OCI-LY1 (cell line): ENCODE measurements around the gene KXD1.

Experiments
- H2AFZ ChIP-seq: fragments of 200-600 bp; sonication (generic), shearing (Covaris generic); 2 replicates; pipeline ENCODE4 v1.6.0; 2014; ENCODE audit warnings: antibody characterized with exemption, mild to moderate bottlenecking, low read length
- H3F3A ChIP-seq: fragments of 200-600 bp; sonication (generic), shearing (Covaris generic); 2 replicates; pipeline ENCODE4 v1.6.0; 2014; ENCODE audit warnings: mild to moderate bottlenecking, antibody characterized with exemption, low read length, moderate library complexity; ENCODE audit not compliant: insufficient read depth
- H3K27ac ChIP-seq: fragments of 200-600 bp; sonication (generic); 2 replicates; pipeline ENCODE4 v1.5.1; 2014; ENCODE audit warnings: low read length, mixed run types, mild to moderate bottlenecking, low read depth; ENCODE audit not compliant: poor library complexity, severe bottlenecking
- H3K27me3 ChIP-seq: fragments of 200-600 bp; sonication (generic); 2 replicates; pipeline ENCODE4 v1.6.0; 2014; ENCODE audit warnings: antibody characterized with exemption, mild to moderate bottlenecking, low read length, moderate library complexity; ENCODE audit not compliant: insufficient read depth
- H3K36me3 ChIP-seq: fragments of 200-600 bp; sonication (generic); 2 replicates; pipeline ENCODE4 v1.6.1; 2014; ENCODE audit warnings: mild to moderate bottlenecking, antibody characterized with exemption, low read length, moderate library complexity, mixed read lengths; ENCODE audit not compliant: insufficient read depth
- H3K4me1 ChIP-seq: fragments of 200-600 bp; sonication (generic); 2 replicates; pipeline ENCODE4 v1.5.1; 2014; ENCODE audit warnings: mild to moderate bottlenecking, low read length, moderate library complexity; ENCODE audit not compliant: insufficient read depth, severe bottlenecking
- H3K4me2 ChIP-seq: fragments of 200-600 bp; sonication (generic), shearing (Covaris generic); 2 replicates; pipeline ENCODE4 v1.6.1; 2014; ENCODE audit warnings: low read length
- H3K4me3 ChIP-seq: fragments of 200-600 bp; sonication (generic); 2 replicates; pipeline ENCODE4 v1.5.1; 2014; ENCODE audit warnings: low read length, low read depth, mild to moderate bottlenecking, mixed read lengths; ENCODE audit not compliant: poor library complexity, severe bottlenecking
- H3K79me2 ChIP-seq: fragments of 200-600 bp; shearing (Covaris generic); 2 replicates; pipeline ENCODE4 v1.6.1; 2016; ENCODE audit warnings: mixed run types, low read length, mixed read lengths; ENCODE audit not compliant: insufficient read depth
- H3K9ac ChIP-seq: fragments of 200-600 bp; sonication (generic), shearing (Covaris generic); 2 replicates; pipeline ENCODE4 v1.6.1; 2014; ENCODE audit warnings: mild to moderate bottlenecking, low read length, mixed read lengths
- H3K9me2 ChIP-seq: fragments of 200-600 bp; sonication (generic), shearing (Covaris generic); 2 replicates; pipeline ENCODE4 v1.6.1; 2014; ENCODE audit warnings: low read depth, mild to moderate bottlenecking, low read length, mixed read lengths
- H3K9me3 ChIP-seq: fragments of 200-600 bp; shearing (Covaris generic); 2 replicates; pipeline ENCODE4 v1.6.1; 2014; ENCODE audit warnings: low read length, mixed read lengths
- H4K20me1 ChIP-seq: fragments of 200-600 bp; sonication (generic), shearing (Covaris generic); 2 replicates; pipeline ENCODE4 v1.6.0; 2016; ENCODE audit warnings: mild to moderate bottlenecking, low read length; ENCODE audit not compliant: insufficient read depth
- EZH2 ChIP-seq: fragments of 200-600 bp; sonication (generic), shearing (Covaris generic); IDR thresholded peaks from 2 replicates; pipeline ENCODE4 v1.8.0; 2017; ENCODE audit warnings: borderline replicate concordance, mixed run types, mild to moderate bottlenecking, antibody characterized with exemption, low read length, moderate library complexity, mixed read lengths
- TF ChIP-seq, protein P1 (sequence below): fragments of 200-600 bp; sonication (generic), shearing (Covaris generic); IDR thresholded peaks from 2 replicates; pipeline ENCODE4 v1.5.1; 2017; ENCODE audit warnings: mild to moderate bottlenecking, antibody characterized with exemption, low read length, moderate library complexity, mixed read lengths

KXD1 gene

DNA sequence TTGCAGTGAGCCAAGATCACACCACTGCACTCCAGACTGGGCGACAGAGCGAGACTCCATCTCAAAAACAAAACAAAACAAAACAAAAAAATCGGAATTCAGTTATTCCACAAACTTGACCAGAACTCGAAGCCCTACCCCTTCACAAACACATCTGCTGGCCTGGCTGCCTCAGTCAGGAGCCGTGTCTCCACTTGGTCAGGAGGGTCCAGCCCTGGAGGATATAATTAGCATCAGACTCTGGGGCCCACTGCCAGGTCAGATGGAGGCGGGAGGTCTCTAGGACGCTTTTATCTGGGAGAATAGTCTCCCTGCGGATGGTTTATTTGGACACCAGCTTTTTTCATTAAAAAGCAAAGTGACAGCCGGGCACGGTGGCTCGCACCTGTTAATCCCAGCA is 43.8 kb upstream of the KXD1 start:
- H3K4me1 ChIP-seq: peaks cover 24% of the 10 kb centered on the region

DNA sequence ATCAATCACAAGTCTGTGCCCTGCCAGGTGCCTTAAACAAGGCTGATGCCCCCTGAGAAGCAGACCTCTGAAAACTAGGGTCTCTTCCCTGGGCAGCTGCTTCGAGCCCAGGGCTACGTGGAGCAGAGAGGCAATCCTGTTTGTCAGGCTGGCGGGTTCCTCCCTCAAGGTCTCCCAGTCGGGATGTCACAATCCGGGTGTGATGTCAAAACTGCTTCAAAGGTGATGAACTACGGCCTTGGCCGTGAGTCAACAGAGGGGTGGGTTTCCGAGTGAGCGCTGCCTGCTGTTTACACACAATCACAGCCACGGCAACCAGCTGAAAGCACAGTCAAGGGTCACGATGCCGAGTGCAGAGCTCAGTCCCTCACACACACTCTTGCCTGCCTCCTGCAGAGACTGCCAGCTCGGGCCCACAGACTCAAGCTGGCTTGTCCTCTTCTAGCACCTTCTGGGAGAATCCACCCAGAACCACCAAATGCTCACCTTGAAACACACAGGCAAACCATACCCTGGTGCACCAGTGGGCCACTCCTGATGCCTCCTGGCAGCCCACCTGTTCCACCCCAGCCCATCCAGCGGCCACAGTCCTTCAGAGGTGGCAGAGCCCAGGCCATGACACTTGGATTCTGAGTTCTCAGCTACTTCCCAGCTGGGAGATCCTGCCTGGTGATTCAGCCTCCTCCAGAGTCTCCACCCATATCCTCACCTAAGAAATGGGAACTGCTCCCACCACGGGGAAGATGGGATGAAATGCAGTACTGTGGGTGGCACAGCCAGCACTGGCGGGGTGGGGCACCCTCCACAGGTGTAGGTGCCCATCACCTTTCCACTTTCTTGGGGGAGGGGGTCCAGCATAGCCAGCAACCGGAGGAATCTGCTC is 42.6 kb upstream of the KXD1 start:
- Histone ChIP-seq H2AFZ (no peak overlapping the region), H3F3A (no peaks in the 10 kb centered on the region), H3K9me2 (no peaks in the 10 kb centered on the region), H3K27me3 (no peaks in the 10 kb centered on the region), H3K4me2 (no peak overlapping the region; the same call in 1 of the 2 replicates), H4K20me1 (no peaks in the 10 kb centered on the region), H3K4me3 (no peak overlapping the region), H3K36me3 (peaks cover 3% of the 10 kb centered on the region), H3K9me3 (no peaks in the 10 kb centered on the region), H3K27ac (peak overlapping the region; percentile 10), H3K4me1 (peaks cover 36% of the 10 kb centered on the region), H3K79me2 (peaks cover 27% of the 10 kb centered on the region), H3K9ac (no peak overlapping the region)
- no peak for TF ChIP-seq EZH2
- TF ChIP-seq, protein P1, sequence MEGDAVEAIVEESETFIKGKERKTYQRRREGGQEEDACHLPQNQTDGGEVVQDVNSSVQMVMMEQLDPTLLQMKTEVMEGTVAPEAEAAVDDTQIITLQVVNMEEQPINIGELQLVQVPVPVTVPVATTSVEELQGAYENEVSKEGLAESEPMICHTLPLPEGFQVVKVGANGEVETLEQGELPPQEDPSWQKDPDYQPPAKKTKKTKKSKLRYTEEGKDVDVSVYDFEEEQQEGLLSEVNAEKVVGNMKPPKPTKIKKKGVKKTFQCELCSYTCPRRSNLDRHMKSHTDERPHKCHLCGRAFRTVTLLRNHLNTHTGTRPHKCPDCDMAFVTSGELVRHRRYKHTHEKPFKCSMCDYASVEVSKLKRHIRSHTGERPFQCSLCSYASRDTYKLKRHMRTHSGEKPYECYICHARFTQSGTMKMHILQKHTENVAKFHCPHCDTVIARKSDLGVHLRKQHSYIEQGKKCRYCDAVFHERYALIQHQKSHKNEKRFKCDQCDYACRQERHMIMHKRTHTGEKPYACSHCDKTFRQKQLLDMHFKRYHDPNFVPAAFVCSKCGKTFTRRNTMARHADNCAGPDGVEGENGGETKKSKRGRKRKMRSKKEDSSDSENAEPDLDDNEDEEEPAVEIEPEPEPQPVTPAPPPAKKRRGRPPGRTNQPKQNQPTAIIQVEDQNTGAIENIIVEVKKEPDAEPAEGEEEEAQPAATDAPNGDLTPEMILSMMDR: no peak

More for the DNA sequence above, 43.8 kb upstream of the KXD1 start:
- Histone ChIP-seq H3K4me3 (no peak overlapping the region), H3K27ac (no peak overlapping the region), H3K9ac (no peak overlapping the region), H3K27me3 (no peaks in the 10 kb centered on the region), H3K9me2 (no peaks in the 10 kb centered on the region), H3F3A (no peaks in the 10 kb centered on the region), H3K4me2 (no peak overlapping the region), H3K36me3 (no peaks in the 10 kb centered on the region; the same call in 1 of the 2 replicates), H3K79me2 (peaks cover 19% of the 10 kb centered on the region), H4K20me1 (no peaks in the 10 kb centered on the region), H2AFZ (no peak overlapping the region), H3K9me3 (no peaks in the 10 kb centered on the region)
- TF ChIP-seq EZH2: no peak
- TF ChIP-seq, protein P1: no peak

DNA sequence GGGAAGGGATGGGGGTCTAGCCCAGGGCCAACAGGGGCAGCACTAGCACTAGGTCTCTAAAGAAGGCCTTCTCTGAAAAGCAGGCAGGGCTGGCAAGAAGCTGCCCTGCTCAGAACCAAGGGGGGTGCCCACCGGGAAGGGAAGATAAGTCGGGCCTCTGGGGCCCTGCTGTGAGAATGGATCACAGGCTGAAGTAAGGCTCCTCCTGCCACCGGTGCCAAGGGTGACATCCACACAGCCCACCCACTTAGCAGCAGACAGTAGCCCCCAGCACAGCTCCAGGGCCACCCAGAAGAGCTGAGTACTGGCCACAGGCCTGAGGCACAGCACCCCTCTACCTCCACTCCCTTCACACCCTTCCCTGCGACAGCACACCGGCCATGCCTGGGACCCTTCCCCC is 41.7 kb upstream of the KXD1 start:
- Histone ChIP-seq H3K79me2 (peaks cover 30% of the 10 kb centered on the region), H3K9me3 (no peaks in the 10 kb centered on the region), H3K4me1 (peaks cover 40% of the 10 kb centered on the region), H3K4me2 (no peak overlapping the region), H3K27ac (no peak overlapping the region), H3K9ac (no peak overlapping the region), H3K27me3 (no peaks in the 10 kb centered on the region), H3K4me3 (no peak overlapping the region), H2AFZ (no peak overlapping the region), H4K20me1 (no peaks in the 10 kb centered on the region), H3K9me2 (no peaks in the 10 kb centered on the region), H3F3A (no peaks in the 10 kb centered on the region), H3K36me3 (peaks cover 4% of the 10 kb centered on the region)
- TF ChIP-seq EZH2: no peak
- TF ChIP-seq, protein P1: no peak
